Smooth muscle cell (in vitro differentiated cells): ENCODE measurements around the gene ZNF516. TPM values are rescaled to one million over a fixed set of nuclear protein-coding genes. Genes with fewer than 3 reads are reported as not detected.

ENCODE experiments used
- DNase-seq: peaks from one replicate; lab custom pipeline; 2025; ENCODE audit not compliant: unreplicated experiment; lab: John Stamatoyannopoulos, UW
- H2AFZ ChIP-seq: fragments of 200-600 bp; sonication (generic); 2 replicates; pipeline ENCODE4 v1.6.0; 2016; ENCODE audit warnings: antibody characterized with exemption, low read depth, mild to moderate bottlenecking
- H3F3A ChIP-seq: fragments of 200-600 bp; sonication (generic); 2 replicates; pipeline ENCODE4 v1.6.0; 2017; ENCODE audit warnings: antibody characterized with exemption, low read depth
- H3K27ac ChIP-seq: fragments of 200-600 bp; sonication (generic); 2 replicates; pipeline ENCODE4 v1.5.1; 2016; ENCODE audit warnings: low read depth, mild to moderate bottlenecking
- H3K27me3 ChIP-seq: fragments of 200-600 bp; sonication (generic); 2 replicates; pipeline ENCODE4 v1.6.1; 2016; ENCODE audit warnings: low read depth, mild to moderate bottlenecking
- H3K36me3 ChIP-seq: fragments of 200-600 bp; sonication (generic); 2 replicates; pipeline ENCODE4 v1.5.1; 2016; ENCODE audit warnings: low read depth
- H3K4me1 ChIP-seq: fragments of 200-600 bp; sonication (generic); 2 replicates; pipeline ENCODE4 v1.5.1; 2016; ENCODE audit warnings: low read depth
- H3K4me2 ChIP-seq: fragments of 200-600 bp; sonication (generic); 2 replicates; pipeline ENCODE4 v1.6.0; 2016; ENCODE audit warnings: mild to moderate bottlenecking
- H3K4me3 ChIP-seq: fragments of 200-600 bp; sonication (generic); 2 replicates; pipeline ENCODE4 v1.5.1; 2016; ENCODE audit warnings: mild to moderate bottlenecking
- H3K79me2 ChIP-seq: fragments of 200-600 bp; sonication (generic); 2 replicates; pipeline ENCODE4 v1.6.0; 2016; ENCODE audit warnings: low read depth, mild to moderate bottlenecking
- H3K9ac ChIP-seq: fragments of 200-600 bp; sonication (generic); 2 replicates; pipeline ENCODE4 v1.6.0; 2016; ENCODE audit warnings: low read depth
- H3K9me3 ChIP-seq: fragments of 200-600 bp; sonication (generic); replicated peaks from 2 replicates; pipeline ENCODE4 v1.5.1; 2016; ENCODE audit warnings: low read depth
- H4K20me1 ChIP-seq: fragments of 200-600 bp; sonication (generic); 2 replicates; pipeline ENCODE4 v1.6.0; 2016; ENCODE audit warnings: low read depth
- CTCF ChIP-seq: fragments of 200-600 bp; sonication (generic); IDR thresholded peaks from 2 replicates; pipeline ENCODE4 v1.5.1; 2017; ENCODE audit warnings: borderline replicate concordance, mild to moderate bottlenecking, antibody characterized with exemption; ENCODE audit not compliant: insufficient read depth, poor library complexity, severe bottlenecking
- WGBS: methylation state at CpG from one replicate; pipeline ENCODE4 v1.1.7; 2016; ENCODE audit warnings: low lambda C conversion rate; 5-methylcytosine and 5-hydroxymethylcytosine counted together
- polyA plus RNA-seq: library from polyadenylated mRNA; unstranded; fragments of >200 nt; fragmentation: Nextera tagmentation; extraction: Ambion mirVana; gene quantifications from 2 replicates; pipeline ENCODE4 v1.2.1, GENCODE V29; 2016
- total RNA-seq: library from RNA; depleted of rRNA; stranded (reverse); fragments of >200 nt; gene quantifications from 2 replicates; pipeline ENCODE4 v1.2.3, GENCODE V29; 2014

Gene ZNF516
- total and polyA plus RNA-seq, 2 experiments from 2014 or later = 15.6 to 24.2 TPM

GRCh38 chr18:76425146-76426131 is 69.6 kb downstream of the ZNF516 start:
- 59% methylated on average over 22 of the region's 22 CpGs for WGBS
- Histone ChIP-seq H4K20me1 (peaks cover 96% of the 10 kb centered on the region), H3K36me3 (no peaks in the 10 kb centered on the region), H3K4me2 (peak overlapping the region; percentile 7), H3K79me2 (peaks cover 72% of the 10 kb centered on the region), H3K27me3 (no peaks in the 10 kb centered on the region), H3K9me3 (no peaks in the 10 kb centered on the region), H3K4me1 (peaks cover 9% of the 10 kb centered on the region), H3K27ac (peak overlapping the region; percentile 10), H3K9ac (no peak overlapping the region), H3K4me3 (no peak overlapping the region), H2AFZ (no peak overlapping the region), H3F3A (no peaks in the 10 kb centered on the region)
- TF ChIP-seq CTCF = no peak
- no peak for DNase-seq

GRCh38 chr18:76422838-76423237 is 72.2 kb downstream of the ZNF516 start:
- Histone ChIP-seq H3K36me3 (no peaks in the 10 kb centered on the region), H3K9me3 (no peaks in the 10 kb centered on the region), H3K4me1 (peaks cover 9% of the 10 kb centered on the region), H3K27me3 (no peaks in the 10 kb centered on the region), H3F3A (no peaks in the 10 kb centered on the region), H4K20me1 (peaks cover 96% of the 10 kb centered on the region), H2AFZ (no peak overlapping the region), H3K4me3 (no peak overlapping the region), H3K4me2 (no peak overlapping the region), H3K9ac (no peak overlapping the region), H3K79me2 (peaks cover 72% of the 10 kb centered on the region), H3K27ac (no peak overlapping the region)
- no peak for TF ChIP-seq CTCF
- WGBS = 91% methylated on average over 7 of the region's 7 CpGs
- no peak for DNase-seq

GRCh38 chr18:76422121-76422520 is 72.9 kb downstream of the ZNF516 start:
- peaks cover 96% of the 10 kb centered on the region for H4K20me1 ChIP-seq
- H3K9me3 ChIP-seq = no peaks in the 10 kb centered on the region
- H3K9ac ChIP-seq = no peak overlapping the region
- no peaks in the 10 kb centered on the region for H3K36me3 ChIP-seq
- H3K4me1 ChIP-seq = peaks cover 9% of the 10 kb centered on the region
- TF ChIP-seq CTCF = no peak
- 95% methylated on average over 11 of the region's 11 CpGs for WGBS
- no peaks in the 10 kb centered on the region for H3K27me3 ChIP-seq
- no peaks in the 10 kb centered on the region for H3F3A ChIP-seq
- DNase-seq = no peak
- peaks cover 75% of the 10 kb centered on the region for H3K79me2 ChIP-seq
- no peak overlapping the region for H3K27ac ChIP-seq
- H2AFZ ChIP-seq = no peak overlapping the region
- H3K4me3 ChIP-seq = no peak overlapping the region
- H3K4me2 ChIP-seq = no peak overlapping the region
